Measurements from ENCODE around the gene DKK3. TPM values are rescaled to one million over a fixed set of nuclear protein-coding genes. Genes with fewer than 3 reads are reported as not detected.

DKK3 gene
- polyA plus RNA-seq, 3 donors, result not detected

- Histone ChIP-seq H3K27me3 (ENCODE audit: control insufficient read depth in 2 of 2, insufficient read depth in 2 of 2, low read length in 2 of 2) (no peaks in the 10 kb centered on the region), H3K9ac (ENCODE audit: insufficient read depth, low read length, poor library complexity, severe bottlenecking) (no peak overlapping the region), H3K4me2 (replicated peaks; ENCODE audit: extremely low read depth, low read length, poor library complexity, severe bottlenecking) (no peak overlapping the region), H3K9me3 (replicated peaks in 1 of 2; ENCODE audit: control insufficient read depth in 1 of 2, insufficient read depth in 1 of 2, low read length in 2 of 2) (no peaks in the 10 kb centered on the region), H3K4me1 (ENCODE audit: control insufficient read depth in 1 of 2, insufficient read depth in 2 of 2, low read length in 2 of 2) (no peaks in the 10 kb centered on the region), H3K36me3 (replicated peaks in 1 of 2; ENCODE audit: control insufficient read depth in 1 of 2, insufficient read depth in 2 of 2, low read length in 2 of 2) (peaks cover 88 to 98% of the 10 kb centered on the region in 2 donors), H2AFZ (ENCODE audit: insufficient read depth, low read depth, low read length, poor library complexity, severe bottlenecking) (no peak overlapping the region), H3K27ac (ENCODE audit: low read depth in 1 of 2, low read length in 2 of 2) (no peak overlapping the region), H3K4me3 (replicated peaks in 1 of 3; ENCODE audit: low read depth in 2 of 3, low read length in 3 of 3) (no peak overlapping the region), H4K20me1 (ENCODE audit: insufficient read depth, low read length) (no peaks in the 10 kb centered on the region), H3K79me2 (ENCODE audit: insufficient read depth, low read length) (no peaks in the 10 kb centered on the region)
- TF ChIP-seq CTCF (IDR thresholded peaks at IDR 0.05), result no peak
- Mint-ChIP-seq H3K4me3 (no peak overlapping the region), H3K36me3 (peaks cover 81 to 85% of the 10 kb centered on the region in 2 donors), H3K27me3 (ENCODE audit: low read depth in 3 of 3) (no peaks in the 10 kb centered on the region), H3K9me3 (no peaks in the 10 kb centered on the region), H3K27ac (no peak overlapping the region), H3K4me1 (no peaks in the 10 kb centered on the region)
- no CpG with 5 or more reads among the region's 1 CpG for WGBS (ENCODE audit: insufficient coverage)
- intact Hi-C loops (cut with micrococcal nuclease), result loop anchor here in 1 of 2 donors (10.0 kb wide), 1 partner anchor 107 kb away; no protein-coding TSS in a partner anchor
- DNase-seq, result no peak
Observed at GRCh38 chr11:11937957-11938356, 70.5 kb downstream of the DKK3 start.

GRCh38 chr11:11937433-11937832 lies 71.0 kb downstream of the DKK3 start:
- Mint-ChIP-seq H3K9me3 (no peaks in the 10 kb centered on the region), H3K36me3 (peaks cover 81 to 85% of the 10 kb centered on the region in 2 donors), H3K27ac (no peak overlapping the region), H3K27me3 (ENCODE audit: low read depth in 3 of 3) (no peaks in the 10 kb centered on the region), H3K4me3 (no peak overlapping the region), H3K4me1 (no peaks in the 10 kb centered on the region)
- Histone ChIP-seq H3K4me1 (ENCODE audit: control insufficient read depth in 1 of 2, insufficient read depth in 2 of 2, low read length in 2 of 2) (no peaks in the 10 kb centered on the region), H3K27me3 (ENCODE audit: control insufficient read depth in 2 of 2, insufficient read depth in 2 of 2, low read length in 2 of 2) (no peaks in the 10 kb centered on the region), H3K36me3 (replicated peaks in 1 of 2; ENCODE audit: control insufficient read depth in 1 of 2, insufficient read depth in 2 of 2, low read length in 2 of 2) (peaks cover 84 to 98% of the 10 kb centered on the region in 2 donors), H3K9me3 (replicated peaks in 1 of 2; ENCODE audit: control insufficient read depth in 1 of 2, insufficient read depth in 1 of 2, low read length in 2 of 2) (no peaks in the 10 kb centered on the region), H3K4me3 (replicated peaks in 1 of 3; ENCODE audit: low read depth in 2 of 3, low read length in 3 of 3) (no peak overlapping the region), H3K79me2 (ENCODE audit: insufficient read depth, low read length) (no peaks in the 10 kb centered on the region), H3K9ac (ENCODE audit: insufficient read depth, low read length, poor library complexity, severe bottlenecking) (no peak overlapping the region), H3K27ac (ENCODE audit: low read depth in 1 of 2, low read length in 2 of 2) (no peak overlapping the region), H3K4me2 (replicated peaks; ENCODE audit: extremely low read depth, low read length, poor library complexity, severe bottlenecking) (no peak overlapping the region), H4K20me1 (ENCODE audit: insufficient read depth, low read length) (no peaks in the 10 kb centered on the region), H2AFZ (ENCODE audit: insufficient read depth, low read depth, low read length, poor library complexity, severe bottlenecking) (no peak overlapping the region)
- DNase-seq, result no peak
- intact Hi-C loops (cut with micrococcal nuclease), result loop anchor here in 1 of 2 donors (10.0 kb wide), 1 partner anchor 107 kb away; no protein-coding TSS in a partner anchor
- no CpG with 5 or more reads among the region's 3 CpGs for WGBS (ENCODE audit: insufficient coverage)
- no peak for TF ChIP-seq CTCF (IDR thresholded peaks at IDR 0.05)
